ENCODE data around the gene FSCN2. TPM values are rescaled to one million over a fixed set of nuclear protein-coding genes. Genes with fewer than 3 reads are reported as not detected.

Gene FSCN2
- total and polyA plus RNA-seq, 2 experiments from 2014 or later: 0.13 to 1.6 TPM

DNA sequence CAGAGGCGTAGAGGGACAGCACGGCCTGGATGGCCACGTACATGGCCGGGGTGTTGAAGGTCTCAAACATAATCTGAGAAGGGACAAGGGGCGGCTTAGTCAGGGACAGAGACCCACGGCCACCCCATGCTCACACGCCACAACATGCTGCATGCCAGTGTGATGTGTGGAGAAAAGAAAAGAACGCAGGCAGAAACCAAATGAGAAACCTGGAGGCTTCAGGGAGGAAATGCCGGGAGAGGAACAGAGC is 16.7 kb upstream of the FSCN2 start (continued):
- TF ChIP-seq ZNF462 (CRISPR knock-in tag; IDR thresholded peaks at IDR 0.05) (no peak), EZH2phosphoT487 (IDR thresholded peaks at IDR 0.05; ENCODE audit: unreplicated experiment) (no peak), REST (IDR thresholded peaks at IDR 0.05; ENCODE audit: unreplicated experiment) (no peak)

- H3K4me2 ChIP-seq: peak overlapping the region; percentile 96
Measured at GRCh38 chr17:81511804-81512561, 16.2 kb upstream of the FSCN2 start.

More at GRCh38 chr17:81511804-81512561, 16.2 kb upstream of the FSCN2 start:
- Mint-ChIP-seq H3K27me3 (ENCODE audit: insufficient read depth, low read depth, poor library complexity) (peaks cover 64% of the 10 kb centered on the region), H3K9me3 (peaks cover 42% of the 10 kb centered on the region), H3K36me3 (ENCODE audit: low read depth) (peaks cover 50% of the 10 kb centered on the region), H3K4me1 (peaks cover 27% of the 10 kb centered on the region), H3K27ac (peak overlapping the region; percentile 91), H3K4me3 (peak overlapping the region; percentile 98)
- ATAC-seq (no peak), DNase-seq (ENCODE audit: low spot score) (no peak)
- Histone ChIP-seq H3K4me3 (peak overlapping the region; percentile 97), H3K36me3 (ENCODE audit: insufficient read depth) (peaks cover 36% of the 10 kb centered on the region), H4K20me1 (replicated peaks; ENCODE audit: insufficient read depth) (peaks cover 40% of the 10 kb centered on the region), H3K9me2 (ENCODE audit: insufficient read depth) (no peaks in the 10 kb centered on the region), H3K4me1 (ENCODE audit: insufficient read depth) (peaks cover 20% of the 10 kb centered on the region), H3F3A (replicated peaks; ENCODE audit: low read depth) (peaks cover 51% of the 10 kb centered on the region), H2AFZ (no peak overlapping the region), H3K79me2 (replicated peaks; ENCODE audit: insufficient read depth) (peaks cover 53% of the 10 kb centered on the region), H3K27me3 (ENCODE audit: insufficient read depth) (no peaks in the 10 kb centered on the region), H3K27ac (ENCODE audit: low read depth) (peak overlapping the region; percentile 69; the same call in 1 of the 2 replicates)
- peak; percentile 52; the same call in 1 of the 2 replicates for TF ChIP-seq POLR2AphosphoS5 (IDR thresholded peaks at IDR 0.05; ENCODE audit: low read depth)
- TF ChIP-seq CTCF (conservative IDR thresholded peaks at IDR 0.05; ENCODE audit: low read depth in 2 of 2): no peak
